ENCODE results near the gene PHGDH. TPM values are rescaled to one million over a fixed set of nuclear protein-coding genes. Genes with fewer than 3 reads are reported as not detected.
A peak's percentile ranks its signal among the peaks of the same experiment; 100 is the strongest.
"Not testable (repeated sequence)": the region's sequence is repeated elsewhere in the genome, so short reads cannot be mapped to it uniquely, and the experiment has no call there.

PHGDH gene
- total and polyA plus RNA-seq, 5 donors, result 11.9 to 43.1 (median 20.3) TPM

DNA sequence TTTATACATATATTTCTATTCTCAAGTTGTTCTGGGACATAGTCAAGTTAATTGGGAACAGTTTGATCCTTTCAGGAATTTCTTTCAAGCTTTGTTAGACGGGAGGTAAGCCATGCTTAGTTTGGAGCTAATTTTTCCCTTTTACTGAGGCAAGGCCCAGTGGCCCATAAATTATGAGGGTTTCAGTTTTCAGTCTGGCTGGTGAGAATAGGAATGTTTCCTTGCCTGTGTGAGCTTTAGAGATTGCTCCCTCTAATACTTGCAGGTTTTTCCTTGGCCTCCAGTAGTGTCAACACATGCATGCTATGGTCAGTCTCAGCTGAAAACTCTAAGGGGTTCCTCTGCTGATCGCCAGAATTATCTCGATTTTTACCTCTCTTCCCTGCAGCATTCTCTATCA is 14.1 kb upstream of the PHGDH start:
- ATAC-seq, result no peak

DNA sequence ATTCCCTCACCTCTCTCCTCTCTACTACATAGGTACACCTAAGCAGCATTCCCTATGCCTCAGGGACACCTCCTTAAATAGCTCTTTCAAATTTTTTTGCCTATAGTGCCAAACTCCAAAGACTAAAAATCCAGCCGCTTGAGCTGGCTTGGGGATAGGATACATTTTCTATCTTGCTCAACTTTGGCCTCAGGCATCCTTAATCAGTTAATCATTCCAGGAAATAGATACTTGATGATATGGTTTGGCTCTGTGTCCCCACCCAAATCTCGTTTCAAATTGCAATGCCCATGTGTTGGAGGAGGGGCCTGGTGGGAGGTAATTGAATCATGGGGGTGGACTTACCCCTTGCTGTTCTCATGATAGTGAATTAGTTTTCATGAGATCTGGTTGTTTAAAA is 11.4 kb upstream of the PHGDH start:
- Histone ChIP-seq H3K4me3 (ENCODE audit: low read length) (no peak overlapping the region), H3K9me3 (ENCODE audit: control insufficient read depth, low read length) (peaks cover 6% of the 10 kb centered on the region), H3K27ac (ENCODE audit: low read length) (no peak overlapping the region), H3K4me1 (ENCODE audit: control insufficient read depth, insufficient read depth, low read length) (no peaks in the 10 kb centered on the region), H3K27me3 (ENCODE audit: control insufficient read depth, insufficient read depth) (no peaks in the 10 kb centered on the region)
- ATAC-seq (no peak), DNase-seq (no peak)
- intact Hi-C loops (cut with DNase I), result no loop called here
- WGBS, result 64% methylated on average over 2 of the region's 2 CpGs

More for the DNA sequence above, 14.1 kb upstream of the PHGDH start:
- Histone ChIP-seq H3K4me3 (ENCODE audit: low read length) (no peak overlapping the region), H3K9me3 (ENCODE audit: control insufficient read depth, low read length) (peaks cover 6% of the 10 kb centered on the region), H3K27me3 (ENCODE audit: control insufficient read depth, insufficient read depth) (no peaks in the 10 kb centered on the region), H3K4me1 (ENCODE audit: control insufficient read depth, insufficient read depth, low read length) (no peaks in the 10 kb centered on the region), H3K27ac (ENCODE audit: low read length) (no peak overlapping the region)
- WGBS, result 81% methylated on average over 3 of the region's 3 CpGs
- intact Hi-C loops (cut with DNase I), result no loop called here
- DNase-seq, result no peak

DNA sequence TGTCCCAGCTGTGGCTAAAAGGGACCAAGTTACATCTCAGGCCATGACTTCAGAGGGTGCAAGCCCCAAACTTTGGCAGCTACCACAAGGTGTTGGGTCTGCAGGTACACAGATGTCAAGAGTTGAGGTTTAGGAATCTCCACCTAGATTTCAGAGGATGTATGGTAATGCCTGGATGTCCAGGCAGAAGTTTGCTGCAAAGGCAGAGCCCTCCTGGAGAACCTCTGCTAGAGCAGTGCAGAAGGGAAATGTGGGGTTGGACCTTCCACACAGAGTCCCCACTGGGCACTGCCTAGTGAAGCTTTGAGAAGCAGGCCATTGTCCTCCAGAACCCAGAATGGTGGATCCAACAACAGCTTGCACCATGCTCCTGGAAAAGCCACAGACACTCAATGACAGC is 10.1 kb upstream of the PHGDH start:
- ATAC-seq, result no peak

GRCh38 chr1:119702384-119702783 is 9.3 kb upstream of the PHGDH start:
- intact Hi-C loops (cut with DNase I), result no loop called here
- no peak overlapping the region for H3K4me3 ChIP-seq (ENCODE audit: low read length)
- no peaks in the 10 kb centered on the region for H3K27me3 ChIP-seq (ENCODE audit: control insufficient read depth, insufficient read depth)
- peaks cover 6% of the 10 kb centered on the region for H3K9me3 ChIP-seq (ENCODE audit: control insufficient read depth, low read length)
- no peak overlapping the region for H3K27ac ChIP-seq (ENCODE audit: low read length)
- ATAC-seq, result no peak
- no peaks in the 10 kb centered on the region for H3K4me1 ChIP-seq (ENCODE audit: control insufficient read depth, insufficient read depth, low read length)
- no peak for DNase-seq
- WGBS, result 47% methylated on average over 2 of the region's 2 CpGs

More for the DNA sequence above, 10.1 kb upstream of the PHGDH start:
- Histone ChIP-seq H3K4me3 (ENCODE audit: low read length) (no peak overlapping the region), H3K27me3 (ENCODE audit: control insufficient read depth, insufficient read depth) (no peaks in the 10 kb centered on the region), H3K4me1 (ENCODE audit: control insufficient read depth, insufficient read depth, low read length) (no peaks in the 10 kb centered on the region), H3K27ac (ENCODE audit: low read length) (no peak overlapping the region), H3K9me3 (ENCODE audit: control insufficient read depth, low read length) (peaks cover 6% of the 10 kb centered on the region)
- DNase-seq, result no peak
- intact Hi-C loops (cut with DNase I), result no loop called here

DNA sequence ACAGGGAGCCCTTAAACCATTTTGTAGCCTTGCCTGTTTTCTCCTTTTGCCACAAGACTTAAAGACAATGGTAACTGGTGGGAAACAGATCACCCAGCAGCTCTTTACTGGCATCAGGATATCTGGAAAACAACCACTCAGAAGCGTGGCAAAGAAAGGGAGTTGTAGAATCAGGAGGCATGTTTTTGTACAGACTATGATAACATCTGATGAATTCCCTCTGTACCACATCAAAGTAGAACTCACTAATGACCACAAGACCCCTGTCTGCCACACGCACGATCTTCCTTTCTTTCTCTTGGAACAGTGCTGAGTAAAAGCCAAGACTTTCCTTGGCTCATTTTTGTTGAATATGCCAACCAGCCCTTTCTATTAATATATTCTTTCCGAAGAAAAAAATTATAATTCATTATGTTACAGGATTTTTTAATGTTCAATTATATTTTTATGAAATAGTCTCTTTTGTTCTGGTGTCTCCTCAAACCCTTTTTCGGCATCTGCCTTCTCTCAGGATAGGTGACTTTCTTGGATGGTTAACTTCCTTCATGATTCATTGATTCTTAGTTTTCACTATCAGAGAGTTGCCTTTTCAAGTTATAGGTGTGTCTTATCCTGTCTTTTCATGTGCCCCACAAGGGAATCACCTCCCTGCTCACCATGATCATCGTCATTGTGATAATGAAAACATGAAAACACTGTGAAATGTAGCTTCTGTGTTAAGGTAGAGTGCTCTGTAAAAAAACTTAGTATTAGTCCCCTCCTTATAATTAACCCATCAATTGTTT is 7.9 kb upstream of the PHGDH start:
- DNase-seq (no peak), ATAC-seq (no peak)
- WGBS, result 85% methylated on average over 6 of the region's 6 CpGs
- intact Hi-C loops (cut with DNase I), result no loop called here
- Histone ChIP-seq H3K4me3 (ENCODE audit: low read length) (no peak overlapping the region), H3K27ac (ENCODE audit: low read length) (no peak overlapping the region), H3K4me1 (ENCODE audit: control insufficient read depth, insufficient read depth, low read length) (no peaks in the 10 kb centered on the region), H3K9me3 (ENCODE audit: control insufficient read depth, low read length) (peaks cover 6% of the 10 kb centered on the region), H3K27me3 (ENCODE audit: control insufficient read depth, insufficient read depth) (no peaks in the 10 kb centered on the region)

- H3K9me3 ChIP-seq (ENCODE audit: control insufficient read depth, low read length); H3K4me1 ChIP-seq (ENCODE audit: control insufficient read depth, insufficient read depth, low read length); H3K27me3 ChIP-seq (ENCODE audit: control insufficient read depth, insufficient read depth); intact Hi-C loops (cut with DNase I); ATAC-seq; H3K27ac ChIP-seq (ENCODE audit: low read length); H3K4me3 ChIP-seq (ENCODE audit: low read length); DNase-seq: not testable (repeated sequence)
- 96% methylated on average over 6 of the region's 6 CpGs for WGBS
These were observed 5.1 kb upstream of the PHGDH start for GRCh38 chr1:119706599-119706998.

DNA sequence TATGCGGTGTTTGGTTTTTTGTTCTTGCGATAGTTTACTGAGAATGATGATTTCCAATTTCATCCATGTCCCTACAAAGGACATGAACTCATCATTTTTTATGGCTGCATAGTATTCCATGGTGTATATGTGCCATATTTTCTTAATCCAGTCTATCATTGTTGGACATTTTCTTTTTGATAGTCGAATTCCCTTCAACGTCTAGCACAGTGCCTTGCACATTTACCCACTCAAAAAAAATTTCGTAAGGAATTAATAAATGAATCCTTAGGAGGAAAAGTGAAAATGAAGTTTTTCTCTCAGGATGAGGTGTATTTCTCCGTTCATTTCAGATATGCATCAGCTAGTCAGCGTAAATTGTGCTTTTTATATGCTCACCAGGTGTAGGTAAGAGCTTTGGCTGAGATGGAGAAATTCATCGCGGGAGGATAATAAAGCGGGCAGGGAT is 354 bp upstream of the PHGDH start:
- H3K4me1 ChIP-seq (ENCODE audit: control insufficient read depth, insufficient read depth, low read length); H3K27ac ChIP-seq (ENCODE audit: low read length); ATAC-seq; intact Hi-C loops (cut with DNase I); H3K27me3 ChIP-seq (ENCODE audit: control insufficient read depth, insufficient read depth); H3K9me3 ChIP-seq (ENCODE audit: control insufficient read depth, low read length); DNase-seq: not testable (repeated sequence)
- H3K4me3 ChIP-seq (ENCODE audit: low read length), result peak overlapping the region; percentile 69
- 14% methylated on average over 8 of the region's 10 CpGs for WGBS

- intact Hi-C loops (cut with DNase I), result no loop called here
- H3K9me3 ChIP-seq (ENCODE audit: control insufficient read depth, low read length), result no peaks in the 10 kb centered on the region
- under 1% methylated on average over 51 of the region's 51 CpGs for WGBS
- DNase-seq (peak; percentile 89 to 95 (median 93)), ATAC-seq (peak; percentile 92 to 93)
- no peaks in the 10 kb centered on the region for H3K27me3 ChIP-seq (ENCODE audit: control insufficient read depth, insufficient read depth)
- H3K4me1 ChIP-seq (ENCODE audit: control insufficient read depth, insufficient read depth, low read length), result no peaks in the 10 kb centered on the region
- peak overlapping the region; percentile 69 for H3K4me3 ChIP-seq (ENCODE audit: low read length)
- H3K27ac ChIP-seq (ENCODE audit: low read length), result peak overlapping the region; percentile 11
These were observed 756 bp downstream of the PHGDH start for GRCh38 chr1:119712342-119713038.

GRCh38 chr1:119713039-119713748 is 1.5 kb downstream of the PHGDH start:
- 42% methylated on average over 17 of the region's 17 CpGs for WGBS
- Histone ChIP-seq H3K9me3 (ENCODE audit: control insufficient read depth, low read length) (no peaks in the 10 kb centered on the region), H3K4me1 (ENCODE audit: control insufficient read depth, insufficient read depth, low read length) (no peaks in the 10 kb centered on the region), H3K27me3 (ENCODE audit: control insufficient read depth, insufficient read depth) (no peaks in the 10 kb centered on the region), H3K4me3 (ENCODE audit: low read length) (no peak overlapping the region), H3K27ac (ENCODE audit: low read length) (peak overlapping the region; percentile 55)
- intact Hi-C loops (cut with DNase I), result no loop called here
- peak in 1 of 2 donors; percentile 3 for ATAC-seq
- DNase-seq, result peak in 2 of 3 donors; percentile 51 to 55

GRCh38 chr1:119713749-119714456 is 2.2 kb downstream of the PHGDH start:
- 55% methylated on average over 6 of the region's 6 CpGs for WGBS
- Histone ChIP-seq H3K4me3 (ENCODE audit: low read length) (no peak overlapping the region), H3K27me3 (ENCODE audit: control insufficient read depth, insufficient read depth) (no peaks in the 10 kb centered on the region), H3K4me1 (ENCODE audit: control insufficient read depth, insufficient read depth, low read length) (no peaks in the 10 kb centered on the region), H3K27ac (ENCODE audit: low read length) (peak overlapping the region; percentile 55), H3K9me3 (ENCODE audit: control insufficient read depth, low read length) (no peaks in the 10 kb centered on the region)
- ATAC-seq, result peak in 1 of 2 donors; percentile 30
- no peak for DNase-seq
- intact Hi-C loops (cut with DNase I), result no loop called here
